ENCODE measurements around the gene IRS1.

IRS1 gene

DNA sequence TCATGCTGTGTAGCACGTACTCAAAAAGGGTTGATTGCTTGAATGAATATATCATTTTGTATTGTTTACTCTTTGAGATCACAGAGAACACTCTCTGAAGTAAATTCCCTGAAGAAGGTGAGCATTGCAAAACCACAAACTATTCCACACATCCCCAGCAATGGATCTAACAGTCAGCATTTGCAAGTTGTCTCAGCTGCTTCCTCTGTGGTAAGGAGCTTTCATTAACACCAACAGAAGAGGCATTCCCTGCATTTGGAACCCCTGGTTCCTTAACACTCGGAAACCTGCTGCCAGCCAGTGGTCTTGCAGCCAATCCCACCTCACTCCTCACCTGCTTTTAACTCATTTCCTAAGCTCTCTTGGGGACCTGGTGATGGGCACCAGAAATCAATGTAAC is 108.4 kb downstream of the IRS1 start:
- Histone ChIP-seq H3K36me3 (ENCODE audit: insufficient read depth, low read length) (no peaks in the 10 kb centered on the region), H3K9me3 (ENCODE audit: low read length) (no peaks in the 10 kb centered on the region), H3K4me1 (ENCODE audit: insufficient read depth, low read length) (no peaks in the 10 kb centered on the region), H2AFZ (ENCODE audit: low read depth, low read length) (no peak overlapping the region), H3K4me3 (ENCODE audit: low read length) (no peak overlapping the region), H3K27me3 (ENCODE audit: insufficient read depth, low read length) (no peaks in the 10 kb centered on the region)

- no peak overlapping the region for H3K4me3 ChIP-seq (ENCODE audit: low read length)
- no peaks in the 10 kb centered on the region for H3K9me3 ChIP-seq (ENCODE audit: low read length)
Observed at GRCh38 chr2:226690461-226691024, 109.1 kb downstream of the IRS1 start.

DNA sequence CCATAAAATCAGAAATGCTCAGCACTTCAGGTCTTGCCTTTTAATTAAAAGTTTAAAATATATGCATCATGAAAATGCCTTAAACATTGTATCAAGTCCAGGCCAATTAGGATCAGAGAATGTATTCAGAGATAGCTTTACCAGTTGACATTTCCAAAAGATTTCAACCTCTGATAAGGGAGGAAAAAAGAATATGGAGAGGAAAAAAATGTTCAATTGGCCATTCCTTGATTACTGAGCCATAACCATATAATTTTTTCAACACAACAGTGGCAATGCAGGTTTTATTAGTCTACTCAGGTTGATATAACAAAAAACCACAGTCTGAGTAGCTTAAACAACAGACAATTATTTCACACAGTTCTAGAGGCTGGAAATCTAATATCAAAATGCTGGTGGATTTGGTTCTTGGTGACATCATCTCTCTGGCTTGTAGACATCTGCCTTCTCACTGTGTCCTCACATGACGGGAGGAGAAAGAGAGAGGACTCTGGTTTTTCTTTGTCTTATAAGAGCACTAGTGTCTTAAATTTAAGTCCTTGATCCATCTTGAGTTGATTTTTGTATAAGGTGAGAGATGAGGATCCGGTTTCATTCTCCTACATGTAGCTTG is 111.9 kb downstream of the IRS1 start:
- H3K36me3 ChIP-seq (ENCODE audit: insufficient read depth, low read length), result no peaks in the 10 kb centered on the region
- no peaks in the 10 kb centered on the region for H3K27me3 ChIP-seq (ENCODE audit: insufficient read depth, low read length)
- H3K4me1 ChIP-seq (ENCODE audit: insufficient read depth, low read length), result no peaks in the 10 kb centered on the region
- no peaks in the 10 kb centered on the region for H3K9me3 ChIP-seq (ENCODE audit: low read length)
- no peak overlapping the region for H3K4me3 ChIP-seq (ENCODE audit: low read length)
- H2AFZ ChIP-seq (ENCODE audit: low read depth, low read length), result no peak overlapping the region

More at GRCh38 chr2:226690461-226691024, 109.1 kb downstream of the IRS1 start:
- Histone ChIP-seq H2AFZ (ENCODE audit: low read depth, low read length) (no peak overlapping the region), H3K36me3 (ENCODE audit: insufficient read depth, low read length) (no peaks in the 10 kb centered on the region), H3K27me3 (ENCODE audit: insufficient read depth, low read length) (no peaks in the 10 kb centered on the region), H3K4me1 (ENCODE audit: insufficient read depth, low read length) (no peaks in the 10 kb centered on the region)

DNA sequence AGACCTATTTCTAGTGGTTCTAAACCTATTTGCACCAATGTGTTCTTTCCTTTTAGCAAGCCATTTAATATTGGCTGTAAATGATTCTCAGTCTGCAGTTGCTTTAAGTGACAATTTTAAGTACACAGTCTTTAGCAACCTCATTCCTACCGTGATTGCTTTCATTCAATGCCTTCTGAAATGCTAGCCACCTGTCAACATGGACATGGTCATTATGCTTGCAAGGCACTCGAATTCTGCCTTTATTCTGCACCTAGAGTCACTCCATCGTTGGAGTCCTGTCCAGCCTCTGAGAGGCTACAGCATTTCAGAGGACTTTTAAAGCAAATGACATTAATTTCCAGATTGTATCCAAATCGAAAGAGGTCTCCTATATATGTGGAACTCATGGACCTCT is 115.1 kb downstream of the IRS1 start:
- H3K27me3 ChIP-seq (ENCODE audit: insufficient read depth, low read length), result no peaks in the 10 kb centered on the region

GRCh38 chr2:226683944-226684562 is 115.6 kb downstream of the IRS1 start:
- Histone ChIP-seq H3K4me1 (ENCODE audit: insufficient read depth, low read length) (no peaks in the 10 kb centered on the region), H3K36me3 (ENCODE audit: insufficient read depth, low read length) (no peaks in the 10 kb centered on the region)

More for the DNA sequence above, 115.1 kb downstream of the IRS1 start:
- Histone ChIP-seq H3K9me3 (ENCODE audit: low read length) (no peaks in the 10 kb centered on the region), H3K4me3 (ENCODE audit: low read length) (no peak overlapping the region), H2AFZ (ENCODE audit: low read depth, low read length) (no peak overlapping the region), H3K4me1 (ENCODE audit: insufficient read depth, low read length) (no peaks in the 10 kb centered on the region), H3K36me3 (ENCODE audit: insufficient read depth, low read length) (no peaks in the 10 kb centered on the region)

GRCh38 chr2:226683196-226683595 is 116.4 kb downstream of the IRS1 start:
- no peaks in the 10 kb centered on the region for H3K4me1 ChIP-seq (ENCODE audit: insufficient read depth, low read length)
- no peaks in the 10 kb centered on the region for H3K27me3 ChIP-seq (ENCODE audit: insufficient read depth, low read length)
- H2AFZ ChIP-seq (ENCODE audit: low read depth, low read length), result no peak overlapping the region
- no peaks in the 10 kb centered on the region for H3K36me3 ChIP-seq (ENCODE audit: insufficient read depth, low read length)
- H3K9me3 ChIP-seq (ENCODE audit: low read length), result no peaks in the 10 kb centered on the region
- no peak overlapping the region for H3K4me3 ChIP-seq (ENCODE audit: low read length)

More at GRCh38 chr2:226683944-226684562, 115.6 kb downstream of the IRS1 start:
- H3K9me3 ChIP-seq (ENCODE audit: low read length), result no peaks in the 10 kb centered on the region
- no peak overlapping the region for H3K4me3 ChIP-seq (ENCODE audit: low read length)
- H2AFZ ChIP-seq (ENCODE audit: low read depth, low read length), result no peak overlapping the region
- H3K27me3 ChIP-seq (ENCODE audit: insufficient read depth, low read length), result no peaks in the 10 kb centered on the region

Measured in neuron (in vitro differentiated cells).